GM18502 (cell line): Measurements from ENCODE around the gene PCDHA12.

Source experiments
- ATAC-seq: cut with Tn5 transposase; IDR thresholded peaks from one replicate; pipeline ENCODE4 v1.9.1; 2021; ENCODE audit warnings: mild to moderate bottlenecking; ENCODE audit not compliant: unreplicated experiment, poor library complexity

PCDHA12 gene

GRCh38 chr5:140926443-140927227 is 51.5 kb downstream of the PCDHA12 start:
- no peak for ATAC-seq

GRCh38 chr5:140927228-140927573 is 52.1 kb downstream of the PCDHA12 start:
- ATAC-seq = no peak
